HUES48 (cell line): Measurements from ENCODE around the gene LPGAT1.
"Not testable (repeated sequence)": the region's sequence is repeated elsewhere in the genome, so short reads cannot be mapped to it uniquely, and the experiment has no call there.

Experiments used
- H3K27ac ChIP-seq: one replicate; pipeline ENCODE4 v1.7.0; 2013; ENCODE audit warnings: low read depth, low read length, inconsistent platforms
- H3K27me3 ChIP-seq: 2 replicates; pipeline ENCODE4 v1.6.1; 2013; ENCODE audit warnings: mild to moderate bottlenecking, low read length; ENCODE audit not compliant: control insufficient read depth, insufficient read depth
- H3K36me3 ChIP-seq: 2 replicates; pipeline ENCODE4 v1.6.1; 2013; ENCODE audit warnings: low read length; ENCODE audit not compliant: control insufficient read depth, insufficient read depth
- H3K4me1 ChIP-seq: 2 replicates; pipeline ENCODE4 v1.6.1; 2013; ENCODE audit warnings: mild to moderate bottlenecking, low read length; ENCODE audit not compliant: control insufficient read depth, insufficient read depth
- H3K4me3 ChIP-seq: 2 replicates; pipeline ENCODE4 v1.5.1; 2013; ENCODE audit warnings: mild to moderate bottlenecking, low read depth, low read length
- H3K9ac ChIP-seq: 2 replicates; pipeline ENCODE4 v1.6.1; 2013; ENCODE audit warnings: mild to moderate bottlenecking, low read depth, low read length, moderate library complexity
- H3K9me3 ChIP-seq: 2 replicates; pipeline ENCODE4 v1.6.1; 2013; ENCODE audit warnings: low read length; ENCODE audit not compliant: control insufficient read depth, insufficient read depth

Gene LPGAT1

DNA sequence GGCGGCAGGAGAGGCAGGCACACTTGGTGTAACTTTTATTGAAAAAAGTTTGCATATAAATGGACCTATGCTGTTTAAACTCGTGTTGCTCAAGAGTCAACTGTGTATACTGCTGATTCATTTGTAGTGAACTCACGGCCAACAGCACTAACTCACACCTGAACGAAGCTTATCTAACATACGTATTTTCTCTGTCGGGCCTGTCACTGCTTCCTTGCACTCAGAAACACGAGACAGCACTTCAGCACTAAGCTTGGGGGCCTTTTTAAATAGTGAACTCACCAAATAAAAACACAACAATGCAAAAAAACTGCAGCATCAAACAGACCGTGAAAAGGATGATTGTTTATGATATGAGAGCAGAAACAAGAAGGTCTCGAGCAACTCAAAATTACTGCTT, 96.2 kb downstream of the LPGAT1 start:
- no peaks in the 10 kb centered on the region for H3K27me3 ChIP-seq
- H3K9me3 ChIP-seq: no peaks in the 10 kb centered on the region
- H3K36me3 ChIP-seq: no peaks in the 10 kb centered on the region
- H3K4me1 ChIP-seq: peaks cover 20% of the 10 kb centered on the region
- H3K27ac ChIP-seq: no peak overlapping the region
- H3K4me3 ChIP-seq: no peak overlapping the region
- no peak overlapping the region for H3K9ac ChIP-seq

DNA sequence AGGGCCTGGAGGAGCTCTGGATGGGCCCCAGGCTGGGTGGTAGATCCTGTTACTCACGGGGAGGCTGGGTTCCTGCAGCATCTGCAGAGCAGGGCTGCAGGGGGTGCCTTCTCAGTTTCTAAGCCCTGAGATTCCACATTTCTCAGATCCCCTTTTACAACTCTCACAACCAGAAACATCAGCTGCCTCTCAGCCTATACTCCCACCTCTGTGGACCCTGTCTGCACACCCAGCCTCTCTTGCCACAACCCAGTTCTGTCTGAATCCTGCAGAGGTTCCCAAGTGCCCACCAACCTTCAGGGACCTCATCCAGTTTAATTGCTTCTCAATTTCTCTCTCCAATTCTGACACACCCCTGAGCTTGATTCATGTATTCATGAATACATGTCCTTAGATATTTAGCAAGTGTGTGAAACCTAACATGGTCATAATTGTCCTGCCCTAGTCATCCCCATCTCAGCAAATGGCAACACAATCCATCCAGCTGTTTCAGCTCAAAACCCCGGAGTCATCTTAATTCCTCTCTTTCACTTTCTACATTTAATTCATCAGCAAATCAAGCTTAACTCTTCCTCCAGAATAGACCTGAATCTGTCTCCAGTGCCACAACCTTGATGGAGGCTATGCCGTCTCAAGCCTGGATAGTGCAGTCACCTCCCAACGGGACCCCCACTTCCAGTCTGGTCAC, 98.1 kb downstream of the LPGAT1 start:
- Histone ChIP-seq H3K9me3 (no peaks in the 10 kb centered on the region), H3K9ac (no peak overlapping the region), H3K27me3 (no peaks in the 10 kb centered on the region), H3K4me3 (no peak overlapping the region), H3K27ac (no peak overlapping the region), H3K36me3 (no peaks in the 10 kb centered on the region), H3K4me1 (peaks cover 6% of the 10 kb centered on the region; the same call in 1 of the 2 replicates)

DNA sequence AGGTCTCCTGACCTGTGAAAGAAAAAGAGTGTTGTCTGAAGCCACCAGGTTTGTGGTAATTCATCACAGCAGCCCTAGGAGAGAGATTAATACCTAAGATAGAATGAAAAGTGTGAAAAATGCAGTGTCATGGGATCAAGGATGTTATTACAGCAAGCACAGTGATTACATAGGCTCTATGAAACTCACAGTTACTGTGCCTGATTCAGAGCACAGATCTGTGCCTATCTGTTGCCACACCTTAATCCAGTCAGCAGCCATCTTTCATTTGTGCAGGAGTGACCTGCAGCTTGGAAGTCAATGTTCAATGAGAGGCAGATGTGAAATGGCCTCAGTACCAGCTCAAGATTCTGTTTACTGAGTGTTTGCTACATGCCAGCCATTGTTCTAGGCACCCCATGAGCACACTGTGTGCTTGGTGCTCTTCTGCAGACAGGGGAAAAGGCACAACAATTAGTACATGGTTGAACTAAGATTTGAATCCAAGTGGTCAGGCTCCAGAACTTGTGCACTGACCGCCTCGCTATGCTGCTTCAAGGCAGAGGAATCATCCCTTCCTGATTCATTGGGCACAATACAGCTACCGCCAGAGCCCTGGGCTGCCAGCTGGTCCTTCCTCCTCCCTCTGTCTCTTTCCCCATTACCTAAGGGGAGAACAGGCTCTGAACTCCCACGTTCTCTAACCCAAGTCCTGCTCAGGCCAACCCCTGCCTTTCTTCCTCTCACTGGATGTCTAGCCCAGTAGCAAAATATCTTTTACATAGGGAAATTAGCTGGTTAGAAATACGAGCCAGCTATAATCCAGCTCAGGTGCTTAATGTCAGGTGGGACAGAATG, 98.9 kb downstream of the LPGAT1 start:
- H3K27ac ChIP-seq: no peak overlapping the region
- H3K9ac ChIP-seq: no peak overlapping the region
- H3K36me3 ChIP-seq: no peaks in the 10 kb centered on the region
- no peak overlapping the region for H3K4me3 ChIP-seq
- 0 out of 2 replicates have a peak, but pooled peaks cover 3% of the 10 kb centered on the region for H3K4me1 ChIP-seq
- no peaks in the 10 kb centered on the region for H3K9me3 ChIP-seq
- H3K27me3 ChIP-seq: no peaks in the 10 kb centered on the region

DNA sequence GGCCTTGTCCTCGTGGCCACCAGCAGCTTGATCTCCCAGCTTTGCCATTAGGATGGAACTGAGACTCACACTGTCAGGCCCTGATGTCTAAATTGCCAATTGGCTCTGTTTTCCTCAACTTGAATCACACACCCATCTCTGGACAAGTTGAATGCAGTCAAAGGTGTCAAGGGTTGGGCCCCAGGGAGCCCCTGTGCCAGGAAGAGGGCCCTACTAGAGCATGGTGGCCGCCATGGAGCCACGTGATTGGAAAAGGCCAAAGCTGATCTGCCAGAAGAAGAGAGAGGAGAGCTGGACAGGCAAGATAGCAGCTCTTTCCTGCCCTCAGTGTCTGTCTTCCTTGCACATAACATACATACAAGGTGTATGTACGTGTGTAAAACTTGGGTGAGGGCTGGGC, 100.2 kb downstream of the LPGAT1 start:
- Histone ChIP-seq H3K4me3 (no peak overlapping the region), H3K36me3 (no peaks in the 10 kb centered on the region), H3K9me3 (no peaks in the 10 kb centered on the region), H3K9ac (no peak overlapping the region), H3K4me1 (no peaks in the 10 kb centered on the region), H3K27ac (no peak overlapping the region), H3K27me3 (no peaks in the 10 kb centered on the region)

DNA sequence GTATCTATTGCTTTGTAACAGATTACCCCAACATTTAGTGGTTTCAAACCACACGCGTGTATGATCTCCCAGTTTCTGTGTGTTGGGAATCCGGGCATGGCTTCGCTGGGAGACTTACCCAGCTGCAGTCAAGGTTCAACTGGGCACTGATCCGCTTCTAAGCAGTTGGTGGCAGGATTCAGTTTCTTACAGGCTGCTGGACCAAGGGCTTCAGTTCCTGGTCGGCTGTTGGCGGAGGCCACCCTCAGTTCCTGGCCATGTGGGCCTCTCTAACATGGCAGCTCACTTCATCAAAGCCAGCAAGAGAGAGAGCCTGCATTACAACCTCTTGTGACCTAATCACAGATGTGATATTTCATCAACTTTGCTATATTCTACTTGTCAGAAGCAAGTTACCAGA, 101.3 kb downstream of the LPGAT1 start:
- no peak overlapping the region for H3K9ac ChIP-seq
- no peaks in the 10 kb centered on the region for H3K36me3 ChIP-seq
- no peak overlapping the region for H3K4me3 ChIP-seq
- H3K27me3 ChIP-seq: no peaks in the 10 kb centered on the region
- no peaks in the 10 kb centered on the region for H3K4me1 ChIP-seq
- no peak overlapping the region for H3K27ac ChIP-seq
- no peaks in the 10 kb centered on the region for H3K9me3 ChIP-seq

DNA sequence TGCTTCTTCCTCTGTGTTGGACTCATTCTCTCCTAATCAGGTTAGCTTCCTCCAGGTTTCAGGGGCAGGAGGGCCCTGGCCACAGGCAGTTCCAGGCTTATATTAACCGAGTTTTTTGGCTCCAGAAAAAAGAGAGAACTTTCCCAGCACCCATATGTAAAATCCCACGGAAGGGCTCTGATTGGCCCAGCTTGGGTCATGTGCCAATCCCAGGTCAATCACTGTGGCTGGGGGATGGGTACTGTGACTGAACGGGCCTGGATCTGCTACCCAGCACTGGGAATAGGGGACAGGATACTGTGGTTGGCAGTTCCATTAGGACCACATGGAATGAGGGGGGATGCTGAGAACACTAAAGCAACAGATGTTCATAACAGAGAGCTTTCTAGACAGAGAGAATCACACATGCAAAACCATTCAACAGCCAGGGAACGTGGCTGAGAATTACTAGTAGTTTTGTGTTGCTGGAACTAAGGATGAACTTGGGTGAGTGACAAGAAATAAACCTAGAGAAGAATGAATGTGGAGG, 104.0 kb downstream of the LPGAT1 start:
- Histone ChIP-seq H3K27ac (no peak overlapping the region), H3K9me3 (no peaks in the 10 kb centered on the region), H3K9ac (no peak overlapping the region), H3K27me3 (no peaks in the 10 kb centered on the region), H3K36me3 (no peaks in the 10 kb centered on the region), H3K4me1 (no peaks in the 10 kb centered on the region), H3K4me3 (no peak overlapping the region)

DNA sequence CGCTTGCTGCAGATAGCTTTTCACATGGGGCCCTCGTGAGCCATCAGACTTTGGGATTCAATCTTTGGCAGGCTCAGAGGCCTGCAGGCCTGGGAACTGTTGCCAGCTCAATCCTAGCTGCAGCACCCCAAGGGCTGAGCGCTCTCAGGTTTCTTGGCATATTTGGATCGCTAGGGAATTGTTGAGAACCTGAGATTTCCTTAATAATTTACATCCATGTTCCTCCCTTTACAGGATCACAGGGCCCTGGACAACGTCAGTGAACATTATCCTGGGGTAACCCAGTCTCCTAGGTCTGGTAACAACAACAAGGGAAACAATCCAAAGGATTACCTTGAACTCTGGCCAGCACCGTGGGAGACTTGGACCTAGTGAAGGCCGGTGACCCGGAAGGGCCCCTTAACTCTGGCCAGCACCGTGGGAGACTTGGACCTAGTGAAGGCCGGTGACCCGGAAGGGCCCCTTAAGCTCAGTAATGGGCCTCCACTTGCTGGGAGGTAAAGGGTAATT, 105.8 kb downstream of the LPGAT1 start:
- H3K4me1 ChIP-seq: no peaks in the 10 kb centered on the region
- no peak overlapping the region for H3K27ac ChIP-seq
- no peak overlapping the region for H3K4me3 ChIP-seq
- H3K9ac ChIP-seq: no peak overlapping the region
- H3K27me3 ChIP-seq: no peaks in the 10 kb centered on the region
- no peaks in the 10 kb centered on the region for H3K9me3 ChIP-seq
- H3K36me3 ChIP-seq: no peaks in the 10 kb centered on the region

DNA sequence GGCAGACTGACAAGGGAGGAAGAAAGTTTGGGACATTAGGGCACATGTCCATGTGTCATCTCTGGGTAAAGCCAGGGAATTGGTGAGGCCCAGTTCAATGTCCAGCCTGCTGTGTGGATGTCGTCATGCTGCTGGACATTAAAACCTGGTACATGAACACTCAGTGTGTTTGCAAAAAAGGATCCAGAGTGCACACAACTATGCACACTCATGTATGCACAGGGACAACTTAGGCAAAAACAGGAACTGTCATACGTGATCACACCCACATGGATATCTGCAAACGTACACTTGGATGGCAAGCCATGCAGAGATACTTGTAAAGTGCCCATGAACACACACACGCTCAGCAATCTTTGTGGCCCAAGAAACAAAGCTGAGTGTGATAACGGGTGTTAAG, 107.3 kb downstream of the LPGAT1 start:
- Histone ChIP-seq H3K4me3 (no peak overlapping the region), H3K36me3 (no peaks in the 10 kb centered on the region), H3K27ac (no peak overlapping the region), H3K27me3 (no peaks in the 10 kb centered on the region), H3K4me1 (no peaks in the 10 kb centered on the region), H3K9ac (no peak overlapping the region), H3K9me3 (no peaks in the 10 kb centered on the region)

DNA sequence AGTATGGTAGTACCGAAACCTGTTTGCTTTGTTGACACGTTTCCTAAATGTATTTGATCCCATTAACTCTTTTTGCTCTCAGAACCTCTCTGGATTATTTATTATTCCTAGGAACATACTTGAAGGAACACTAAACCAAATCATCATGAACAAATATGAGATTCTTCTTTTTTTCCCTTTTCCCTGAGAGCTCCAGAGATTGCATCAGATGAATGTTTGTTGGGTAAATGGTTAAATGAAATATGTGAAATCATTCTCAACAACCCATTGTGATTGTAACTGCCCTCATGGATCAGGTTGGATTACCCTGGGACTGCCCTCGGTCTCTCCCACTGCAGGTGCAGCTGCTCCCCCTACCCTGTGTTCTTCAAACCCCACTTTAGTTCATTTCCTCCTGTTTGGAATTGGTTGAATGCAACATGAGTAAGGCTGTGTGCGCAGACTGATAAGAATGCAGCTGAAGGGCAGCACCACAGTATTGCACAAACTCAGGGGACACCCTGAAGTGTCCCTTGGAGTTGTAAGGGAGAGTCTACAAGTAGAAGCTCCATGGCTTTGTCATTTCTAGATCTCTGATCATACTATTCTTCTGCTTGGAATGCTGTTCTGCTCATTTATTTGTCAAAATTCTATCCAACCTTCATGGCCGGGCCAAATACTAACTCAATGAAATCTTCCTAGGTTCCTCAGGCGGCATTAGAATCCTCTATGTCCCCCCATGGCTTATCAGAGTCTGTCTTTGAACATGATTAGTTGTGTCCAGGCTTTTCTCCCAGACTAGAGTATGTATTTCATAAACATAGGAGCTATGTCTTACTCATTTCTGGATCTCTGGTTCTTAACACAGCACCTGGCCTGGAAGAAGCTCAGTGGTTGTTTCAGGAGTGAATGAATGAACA, 108.0 kb downstream of the LPGAT1 start:
- Histone ChIP-seq H3K27ac (no peak overlapping the region), H3K9me3 (no peaks in the 10 kb centered on the region), H3K9ac (no peak overlapping the region), H3K4me1 (no peaks in the 10 kb centered on the region), H3K36me3 (no peaks in the 10 kb centered on the region), H3K27me3 (no peaks in the 10 kb centered on the region), H3K4me3 (no peak overlapping the region)

DNA sequence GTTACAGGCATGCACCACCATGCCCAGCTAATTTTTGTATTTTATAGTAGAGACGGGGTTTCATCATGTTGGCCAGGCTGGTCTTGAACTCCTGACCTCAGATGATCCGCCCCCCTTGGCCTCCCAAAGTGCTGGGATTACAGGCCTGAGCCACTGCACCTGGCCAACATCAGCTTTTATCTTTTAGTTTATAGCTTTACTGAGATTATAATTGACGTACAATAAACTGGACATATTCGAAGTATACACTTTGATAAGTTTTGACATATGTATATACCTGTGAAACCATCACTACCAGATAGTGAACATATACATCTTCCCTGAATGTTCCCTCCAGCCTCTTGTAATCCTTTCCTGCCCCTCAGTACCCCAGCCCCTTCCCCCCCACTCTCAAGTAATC, 114.0 kb downstream of the LPGAT1 start:
- not testable (repeated sequence) for H3K27ac ChIP-seq, H3K9ac ChIP-seq, H3K36me3 ChIP-seq, H3K4me1 ChIP-seq, H3K9me3 ChIP-seq, H3K4me3 ChIP-seq, H3K27me3 ChIP-seq
